Thyroid gland (tissue), 4 donors: Measurements from ENCODE around the gene KCNH6.

Experiments
- CTCF ChIP-seq, 6 experiments: fragments of 200-600 bp in 3 of 6; fragments of 450-650 bp in 3 of 6; sonication (generic) in 3 of 6; IDR thresholded peaks; one replicate each; pipeline ENCODE4 v1.5.1; 2016 to 2019; ENCODE audit warnings: antibody characterized with exemption in 6 of 6, mild to moderate bottlenecking in 2 of 6, inconsistent platforms in 1 of 6, moderate library complexity in 1 of 6
- POLR2A ChIP-seq, 2 donors: fragments of 450-650 bp; IDR thresholded peaks; one replicate each; pipeline ENCODE4 v1.6.1; 2017; ENCODE audit warnings: antibody characterized with exemption in 2 of 2, mild to moderate bottlenecking in 2 of 2, moderate library complexity in 1 of 2

- no peak for TF ChIP-seq CTCF (IDR thresholded peaks at IDR 0.05)
- TF ChIP-seq POLR2A (IDR thresholded peaks at IDR 0.05) = no peak
Observed at GRCh38 chr17:63561819-63562218, 38.7 kb downstream of the KCNH6 start.
